Fibroblast of lung (primary cell): ENCODE results near the gene OXGR1. TPM values are rescaled to one million over a fixed set of nuclear protein-coding genes. Genes with fewer than 3 reads are reported as not detected.
"Not testable (repeated sequence)": the region's sequence is repeated elsewhere in the genome, so short reads cannot be mapped to it uniquely, and the experiment has no call there.

Source experiments
- DNase-seq, 2 donors: peaks; one replicate each; pipeline versions ENCODE4 v3.0.0 to v3.0.0-alpha.2; 2010; ENCODE audit warnings: low read depth in 2 of 2
- H2AFZ ChIP-seq: 2 replicates; pipeline ENCODE4 v1.5.1; 2012; ENCODE audit warnings: low read length, control low read depth, inconsistent platforms
- H3K27ac ChIP-seq: 2 replicates; pipeline ENCODE4 v1.5.1; 2011; ENCODE audit warnings: low read length, control low read depth; ENCODE audit not compliant: insufficient read depth
- H3K27me3 ChIP-seq: 2 replicates; pipeline ENCODE4 v1.5.1; 2011; ENCODE audit warnings: mild to moderate bottlenecking, low read length; ENCODE audit not compliant: control insufficient read depth, insufficient read depth
- H3K36me3 ChIP-seq: 2 replicates; pipeline ENCODE4 v1.5.1; 2011; ENCODE audit warnings: low read length; ENCODE audit not compliant: control insufficient read depth, insufficient read depth
- H3K4me1 ChIP-seq: 2 replicates; pipeline ENCODE4 v1.5.1; 2011; ENCODE audit warnings: low read length; ENCODE audit not compliant: control insufficient read depth, insufficient read depth; ENCODE audit errors: extremely low read depth
- H3K4me2 ChIP-seq: 2 replicates; pipeline ENCODE4 v1.5.1; 2011; ENCODE audit warnings: low read length, control low read depth; ENCODE audit not compliant: insufficient read depth; ENCODE audit errors: extremely low read depth
- H3K4me3 ChIP-seq, 4 experiments: fragments of 200-600 bp in 1 of 4; sonication (generic) in 1 of 4; replicated peaks in 1 of 4; 2 replicates each; pipeline ENCODE4 v1.5.1; 2011 to 2016; ENCODE audit warnings: low read length in 4 of 4, low read depth in 3 of 4, mild to moderate bottlenecking in 3 of 4, control low read depth in 2 of 4, inconsistent platforms in 1 of 4, mixed read lengths in 1 of 4; ENCODE audit not compliant: insufficient read depth in 1 of 4; ENCODE audit errors: control extremely low read depth in 1 of 4
- H3K79me2 ChIP-seq: 2 replicates; pipeline ENCODE4 v1.5.1; 2012; ENCODE audit warnings: mild to moderate bottlenecking, low read length, inconsistent platforms; ENCODE audit not compliant: control insufficient read depth, insufficient read depth
- H3K9ac ChIP-seq: 2 replicates; pipeline ENCODE4 v1.5.1; 2011; ENCODE audit warnings: mild to moderate bottlenecking, low read length, control low read depth; ENCODE audit not compliant: insufficient read depth
- H3K9me3 ChIP-seq: 2 replicates; pipeline ENCODE4 v1.5.1; 2012; ENCODE audit warnings: low read depth, low read length; ENCODE audit not compliant: control insufficient read depth, insufficient read depth
- H4K20me1 ChIP-seq: 2 replicates; pipeline ENCODE4 v1.5.1; 2011; ENCODE audit warnings: low read length; ENCODE audit not compliant: control insufficient read depth, insufficient read depth; ENCODE audit errors: extremely low read depth
- EZH2 ChIP-seq: IDR thresholded peaks from 2 replicates; pipeline ENCODE4 v1.5.1; 2012; ENCODE audit warnings: low read length, control low read depth, mild to moderate bottlenecking; ENCODE audit errors: missing control alignments
- polyA plus RNA-seq, 2 donors: library from polyadenylated mRNA; depleted of rRNA in 1 of 2; stranded (reverse) in 1 of 2; unstranded in 1 of 2; fragments of >200 nt; gene quantifications; 2 replicates each; pipeline ENCODE4 v1.2.1, GENCODE V29; 2011 to 2012; ENCODE audit warnings: missing spikeins in 1 of 2
- total RNA-seq: library from RNA; depleted of rRNA; stranded (reverse); fragments of >200 nt; gene quantifications from 2 replicates; pipeline ENCODE4 v1.2.1, GENCODE V29; 2014
- TF ChIP-seq, protein P1 (sequence below), 2 donors: IDR thresholded peaks in 1 of 2; conservative IDR thresholded peaks in 1 of 2; 1 replicate in 1 of 2; 2 replicates in 1 of 2; pipeline ENCODE4 v1.5.1; 2011 to 2012; ENCODE audit warnings: low read length in 2 of 2, control low read depth in 1 of 2, inconsistent platforms in 1 of 2, low read depth in 1 of 2, mild to moderate bottlenecking in 1 of 2

OXGR1 gene
- total and polyA plus RNA-seq, 2 donors (not counting 1 experiment from before 2014, with no cell fraction given), result not detected

DNA sequence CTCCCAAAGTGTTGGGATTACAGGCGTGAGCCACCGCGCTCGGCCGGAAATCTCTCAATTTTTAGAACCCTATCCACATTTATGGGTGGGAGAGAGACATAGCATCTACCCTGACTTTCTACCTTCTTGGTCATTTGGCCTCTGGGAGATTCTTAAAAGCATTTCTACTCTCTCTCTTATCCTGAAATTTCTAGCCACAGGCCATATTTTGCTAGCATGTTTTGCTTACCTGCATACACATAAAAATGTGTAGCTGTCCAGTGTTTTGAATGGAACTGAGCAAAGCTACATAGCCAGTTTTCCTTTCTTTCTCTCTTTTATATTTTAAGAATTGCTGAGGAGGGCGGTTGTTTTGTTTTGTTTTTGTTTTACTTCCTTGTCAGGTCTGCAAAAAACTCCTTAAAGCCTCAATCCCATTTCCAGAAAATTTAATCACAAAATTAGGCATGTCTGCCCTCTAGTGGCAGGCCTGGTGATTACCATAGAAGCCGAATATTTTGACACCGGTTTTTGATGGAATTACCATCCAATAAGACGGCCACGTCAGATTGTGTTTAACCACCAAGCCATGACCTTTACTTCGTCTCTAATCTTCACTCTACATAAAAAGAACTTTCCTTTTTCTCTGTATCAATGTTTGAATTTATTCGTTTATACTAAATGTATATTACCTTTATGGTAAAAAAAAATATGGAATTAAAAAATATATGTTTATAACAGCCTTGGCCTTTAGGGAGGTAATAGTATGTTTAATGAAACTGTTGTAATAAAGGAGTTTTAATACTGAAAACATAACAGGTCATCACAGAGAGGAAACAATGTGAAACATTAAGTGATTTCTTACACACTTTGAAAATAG is 34.4 kb upstream of the OXGR1 start:
- TF ChIP-seq EZH2, result no peak
- TF ChIP-seq, protein P1, sequence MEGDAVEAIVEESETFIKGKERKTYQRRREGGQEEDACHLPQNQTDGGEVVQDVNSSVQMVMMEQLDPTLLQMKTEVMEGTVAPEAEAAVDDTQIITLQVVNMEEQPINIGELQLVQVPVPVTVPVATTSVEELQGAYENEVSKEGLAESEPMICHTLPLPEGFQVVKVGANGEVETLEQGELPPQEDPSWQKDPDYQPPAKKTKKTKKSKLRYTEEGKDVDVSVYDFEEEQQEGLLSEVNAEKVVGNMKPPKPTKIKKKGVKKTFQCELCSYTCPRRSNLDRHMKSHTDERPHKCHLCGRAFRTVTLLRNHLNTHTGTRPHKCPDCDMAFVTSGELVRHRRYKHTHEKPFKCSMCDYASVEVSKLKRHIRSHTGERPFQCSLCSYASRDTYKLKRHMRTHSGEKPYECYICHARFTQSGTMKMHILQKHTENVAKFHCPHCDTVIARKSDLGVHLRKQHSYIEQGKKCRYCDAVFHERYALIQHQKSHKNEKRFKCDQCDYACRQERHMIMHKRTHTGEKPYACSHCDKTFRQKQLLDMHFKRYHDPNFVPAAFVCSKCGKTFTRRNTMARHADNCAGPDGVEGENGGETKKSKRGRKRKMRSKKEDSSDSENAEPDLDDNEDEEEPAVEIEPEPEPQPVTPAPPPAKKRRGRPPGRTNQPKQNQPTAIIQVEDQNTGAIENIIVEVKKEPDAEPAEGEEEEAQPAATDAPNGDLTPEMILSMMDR (conservative IDR thresholded peaks at IDR 0.05 in 1 of 2, IDR thresholded peaks at IDR 0.05 in 1 of 2; ENCODE audit: low read depth in 1 of 2, low read length in 2 of 2), result peak; percentile 83 to 92
- Histone ChIP-seq H3K9me3 (no peaks in the 10 kb centered on the region), H3K27ac (no peak overlapping the region), H3K36me3 (no peaks in the 10 kb centered on the region), H3K4me2 (no peak overlapping the region), H4K20me1 (no peaks in the 10 kb centered on the region), H2AFZ (peak overlapping the region; percentile 40), H3K9ac (no peak overlapping the region), H3K4me1 (peaks cover 2% of the 10 kb centered on the region), H3K4me3 (no peak overlapping the region), H3K27me3 (no peaks in the 10 kb centered on the region), H3K79me2 (no peaks in the 10 kb centered on the region)
- peak; percentile 19 to 58 for DNase-seq

DNA sequence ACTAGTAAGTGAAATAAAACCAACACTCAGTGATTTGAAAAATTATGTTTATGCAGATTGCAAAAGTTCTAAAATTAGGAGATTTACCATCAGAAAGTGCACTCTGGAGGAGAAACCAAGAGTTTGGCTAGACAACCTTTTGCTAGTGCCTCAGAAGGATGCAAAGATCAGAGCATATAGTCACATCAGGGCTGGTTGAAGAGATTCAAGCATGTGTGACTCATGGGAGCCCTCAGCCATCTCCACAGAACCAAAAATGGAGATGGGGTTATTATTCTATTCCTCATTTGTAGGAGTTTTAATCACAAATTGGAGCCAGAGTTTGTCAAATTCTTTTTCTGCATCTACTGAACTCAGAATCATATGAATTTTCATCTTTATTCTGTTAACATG is 32.9 kb upstream of the OXGR1 start:
- Histone ChIP-seq H3K4me2 (no peak overlapping the region), H3K9me3 (no peaks in the 10 kb centered on the region), H3K27me3 (no peaks in the 10 kb centered on the region), H3K27ac (no peak overlapping the region), H3K36me3 (no peaks in the 10 kb centered on the region), H4K20me1 (no peaks in the 10 kb centered on the region), H3K4me1 (peaks cover 2% of the 10 kb centered on the region), H2AFZ (no peak overlapping the region), H3K9ac (no peak overlapping the region), H3K4me3 (no peak overlapping the region), H3K79me2 (no peaks in the 10 kb centered on the region)
- DNase-seq, result peak in 1 of 2 donors; percentile 3
- no peak for TF ChIP-seq EZH2
- TF ChIP-seq, protein P1 (conservative IDR thresholded peaks at IDR 0.05 in 1 of 2, IDR thresholded peaks at IDR 0.05 in 1 of 2; ENCODE audit: low read depth in 1 of 2, low read length in 2 of 2), result no peak

DNA sequence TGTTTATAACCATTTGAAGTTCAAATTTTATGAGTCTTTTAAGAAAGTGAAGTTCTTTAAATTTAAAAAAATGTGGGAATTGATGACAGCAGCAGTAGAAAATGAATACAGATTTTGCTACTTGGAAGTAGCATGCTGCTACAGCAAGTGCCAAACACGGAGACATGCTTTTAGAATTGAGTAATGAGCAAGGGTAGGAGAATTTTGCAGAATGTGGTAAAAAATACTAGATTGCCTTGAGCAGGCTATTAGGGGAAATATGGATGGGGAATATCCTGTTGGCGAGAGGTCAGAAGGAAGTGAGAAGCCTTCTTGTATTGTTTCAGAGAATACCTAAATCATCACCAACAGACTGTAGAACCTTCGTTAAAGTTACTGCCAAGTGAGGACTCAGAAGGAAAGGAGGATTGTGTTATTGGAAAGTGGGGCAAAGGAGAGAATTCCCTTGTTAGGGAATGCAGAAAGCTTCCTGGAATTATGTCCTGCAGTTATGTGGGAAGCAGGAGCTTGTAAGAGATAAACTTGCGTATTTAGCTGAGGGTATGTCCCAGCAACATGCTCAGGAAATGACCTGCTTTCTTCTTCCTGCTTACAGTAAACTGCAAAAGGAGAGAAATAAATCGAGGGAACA is 32.4 kb upstream of the OXGR1 start:
- H3K27ac ChIP-seq, result no peak overlapping the region
- H3K36me3 ChIP-seq, result no peaks in the 10 kb centered on the region
- H3K4me3 ChIP-seq, result no peak overlapping the region
- peak overlapping the region; percentile 16 for H2AFZ ChIP-seq
- peak in 1 of 2 donors; percentile 16 for DNase-seq
- H3K9me3 ChIP-seq, result no peaks in the 10 kb centered on the region
- H3K4me1 ChIP-seq, result no peaks in the 10 kb centered on the region
- H3K79me2 ChIP-seq, result no peaks in the 10 kb centered on the region
- no peak overlapping the region for H3K9ac ChIP-seq
- no peak for TF ChIP-seq EZH2
- TF ChIP-seq, protein P1 (conservative IDR thresholded peaks at IDR 0.05 in 1 of 2, IDR thresholded peaks at IDR 0.05 in 1 of 2; ENCODE audit: low read depth in 1 of 2, low read length in 2 of 2), result no peak
- no peaks in the 10 kb centered on the region for H3K27me3 ChIP-seq
- H3K4me2 ChIP-seq, result no peak overlapping the region
- H4K20me1 ChIP-seq, result no peaks in the 10 kb centered on the region

DNA sequence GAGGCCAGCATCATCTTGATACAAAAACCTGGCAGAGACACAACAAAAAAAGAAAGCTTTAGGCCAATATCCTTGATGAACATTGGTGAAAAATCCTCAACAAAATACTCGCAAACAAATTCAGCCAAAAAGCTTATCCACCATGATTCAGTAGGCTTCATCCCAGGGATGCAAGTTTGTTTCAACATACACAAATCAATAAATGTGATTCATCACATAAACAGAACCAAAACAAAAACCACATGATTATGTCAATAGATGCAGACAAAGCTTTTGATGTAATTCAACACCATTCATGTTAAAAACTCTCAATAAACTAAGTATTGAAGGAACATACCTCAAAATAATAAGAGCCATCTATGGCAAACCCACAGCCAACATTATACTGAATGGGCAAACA is 29.5 kb upstream of the OXGR1 start:
- H3K9me3 ChIP-seq, H3K4me3 ChIP-seq, H3K27ac ChIP-seq, H3K79me2 ChIP-seq, H3K36me3 ChIP-seq, H3K4me1 ChIP-seq, H3K27me3 ChIP-seq, H2AFZ ChIP-seq, H4K20me1 ChIP-seq, DNase-seq, H3K9ac ChIP-seq, H3K4me2 ChIP-seq: not testable (repeated sequence)
